K562 (cell line): ENCODE measurements around the gene ZACN. TPM values are rescaled to one million over a fixed set of nuclear protein-coding genes. Genes with fewer than 3 reads are reported as not detected.

Source experiments
- CTBP1 ChIP-seq: fragments of 450-650 bp; IDR thresholded peaks from 2 replicates; pipeline ENCODE4 v1.6.1; 2016; ENCODE audit warnings: borderline replicate concordance
- GTF2E2 ChIP-seq: fragments of 200-800 bp; sonication (Bioruptor generic); IDR thresholded peaks from 2 replicates; pipeline ENCODE4 v1.6.1; 2016; ENCODE audit warnings: missing genetic modification characterization, missing compliant biosample characterization
- HDAC1 ChIP-seq, 2 experiments: fragments of 450-650 bp; IDR thresholded peaks; 2 replicates each; pipeline ENCODE4 v1.6.1; 2016 to 2017; ENCODE audit warnings: inconsistent platforms in 1 of 2, mild to moderate bottlenecking in 1 of 2, moderate library complexity in 1 of 2
- IFI16 ChIP-seq: fragments of 250-450 bp; sonication (Bioruptor Pico); IDR thresholded peaks from 2 replicates; pipeline ENCODE4 v2.1.2; 2022; ENCODE audit warnings: mild to moderate bottlenecking, inconsistent platforms
- MYC ChIP-seq, 2 experiments: fragments of 250-450 bp in 1 of 2; sonication (Bioruptor Pico) in 1 of 2; IDR thresholded peaks; 2 replicates each; pipeline versions ENCODE4 v1.5.1 to v1.6.1; 2012 to 2021; ENCODE audit warnings: low read depth in 2 of 2, borderline replicate concordance in 1 of 2, improper control_type of control experiment in 1 of 2, low read length in 1 of 2, mild to moderate bottlenecking in 1 of 2, moderate library complexity in 1 of 2
- PHF20 ChIP-seq: fragments of 450-650 bp; IDR thresholded peaks from 2 replicates; pipeline ENCODE4 v1.6.1; 2018; ENCODE audit not compliant: partially characterized antibody
- SMAD2 ChIP-seq: fragments of 150-350 bp; IDR thresholded peaks from 2 replicates; pipeline ENCODE4 v1.6.1; 2014; ENCODE audit warnings: low read depth, mild to moderate bottlenecking, low read length
- TARDBP ChIP-seq: fragments of 450-650 bp; IDR thresholded peaks from 2 replicates; pipeline ENCODE4 v1.6.1; 2016
- TBP ChIP-seq: optimal IDR thresholded peaks from 2 replicates; pipeline ENCODE3; 2011; ENCODE audit warnings: low read depth, low read length, improper control_type of control experiment
- ZNF124 ChIP-seq: sonication (generic); formaldehyde crosslinking; IDR thresholded peaks from 2 replicates; pipeline ENCODE4 v1.8.1; 2022; ENCODE audit warnings: missing genetic modification reagents
- ZNF140 ChIP-seq: fragments of 250-450 bp; sonication (Bioruptor Pico); IDR thresholded peaks from 2 replicates; pipeline ENCODE4 v1.8.0; 2021; ENCODE audit warnings: moderate library complexity, mild to moderate bottlenecking, inconsistent platforms
- ZNF696 ChIP-seq: fragments of 250-450 bp; sonication (Bioruptor Pico); conservative IDR thresholded peaks from 2 replicates; pipeline ENCODE4 v1.4.0; 2020; ENCODE audit warnings: mild to moderate bottlenecking, moderate library complexity
- ZSCAN32 ChIP-seq: fragments of 450-650 bp; formaldehyde crosslinking; IDR thresholded peaks from 2 replicates; pipeline ENCODE4 v1.4.0; 2020; ENCODE audit warnings: mild to moderate bottlenecking, moderate library complexity
- polyA plus RNA-seq, 8 experiments: library from polyadenylated mRNA; depleted of rRNA in 4 of 8; stranded (reverse) in 5 of 8; unstranded in 3 of 8; fragments of >200 nt; fragmentation: Nextera tagmentation in 2 of 8; fragmentation: Illumina TruSeq in 1 of 8; extraction: Ambion mirVana in 2 of 8; extraction: Trizol in 1 of 8; gene quantifications; 2 replicates each; pipeline versions ENCODE4 v1.2.1 to v1.2.3, GENCODE V29; 2011 to 2014; ENCODE audit warnings: inconsistent platforms in 1 of 8, missing spikeins in 1 of 8
- total RNA-seq, 7 experiments: library from RNA; depleted of rRNA in 6 of 7; stranded (reverse); fragments of >200 nt in 6 of 7; fragmentation: Illumina TruSeq in 2 of 7; extraction: Trizol in 2 of 7; gene quantifications; 2 replicates each; pipeline versions ENCODE4 v1.2.1 to v1.2.3, GENCODE V29; 2011 to 2021; ENCODE audit warnings: low replicate concordance in 1 of 7
- TF ChIP-seq, protein P1 (sequence below): sonication (generic); formaldehyde crosslinking; IDR thresholded peaks from 2 replicates; pipeline ENCODE4 v1.8.1; 2023; ENCODE audit warnings: mild to moderate bottlenecking, missing genetic modification reagents
- TF ChIP-seq, protein P2 (sequence below): fragments of 150-350 bp; IDR thresholded peaks from 2 replicates; pipeline ENCODE4 v1.6.1; 2014; ENCODE audit warnings: low read depth, mild to moderate bottlenecking, low read length, borderline replicate concordance
- TF ChIP-seq, protein P3 (sequence below): fragments of 450-650 bp; IDR thresholded peaks from 2 replicates; pipeline ENCODE4 v1.6.1; 2016
- TF ChIP-seq, protein P4 (sequence below): fragments of 450-650 bp; IDR thresholded peaks from 2 replicates; pipeline ENCODE4 v1.6.1; 2016; ENCODE audit warnings: mild to moderate bottlenecking
- TF ChIP-seq, protein P5 (sequence below): sonication (generic); formaldehyde crosslinking; IDR thresholded peaks from 2 replicates; pipeline ENCODE4 v1.8.0; 2022; ENCODE audit warnings: mild to moderate bottlenecking, missing genetic modification reagents

Gene ZACN
- total and polyA plus RNA-seq, 9 of the 15 experiments (the other 6 are each of a cell fraction or from before 2014, with no cell fraction given): 0.07 TPM; not detected in 8

DNA sequence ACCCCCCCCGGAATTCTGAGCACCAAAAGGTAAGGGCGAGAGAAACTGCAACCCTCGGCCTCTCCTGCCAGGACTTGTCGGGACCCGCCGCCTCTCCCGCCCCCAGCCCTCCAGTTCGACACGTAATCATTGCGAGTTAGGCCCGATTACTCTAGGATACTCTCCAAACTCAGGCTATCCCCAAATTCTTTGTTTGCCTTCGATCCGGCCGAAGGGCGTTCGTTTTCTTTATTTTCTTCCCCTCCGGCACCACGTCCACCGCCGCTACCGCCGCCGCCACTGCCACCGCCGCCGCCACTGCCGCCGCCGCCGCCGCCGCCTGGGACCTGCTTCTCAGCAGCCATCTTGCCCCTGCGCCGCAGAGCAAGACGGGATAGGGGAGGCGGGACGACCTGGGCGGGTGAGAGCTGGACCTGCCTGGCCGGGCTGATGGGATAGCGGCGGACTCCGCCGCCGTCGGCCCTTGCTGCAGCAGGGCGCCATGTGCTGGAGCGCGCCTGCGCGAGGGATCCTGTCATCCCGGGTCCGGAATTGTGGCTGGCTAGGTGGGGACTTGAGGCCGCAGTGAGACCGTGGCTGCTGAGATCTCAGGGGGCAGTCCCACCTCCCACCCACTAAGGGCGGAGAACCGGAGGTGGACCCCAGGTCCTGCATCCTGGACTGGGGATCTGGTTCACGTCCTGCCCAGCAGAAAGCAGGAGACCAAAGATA is 6.7 kb upstream of the ZACN start, which contains the start of gene SRP68 (continued):
- TF ChIP-seq, protein P1, sequence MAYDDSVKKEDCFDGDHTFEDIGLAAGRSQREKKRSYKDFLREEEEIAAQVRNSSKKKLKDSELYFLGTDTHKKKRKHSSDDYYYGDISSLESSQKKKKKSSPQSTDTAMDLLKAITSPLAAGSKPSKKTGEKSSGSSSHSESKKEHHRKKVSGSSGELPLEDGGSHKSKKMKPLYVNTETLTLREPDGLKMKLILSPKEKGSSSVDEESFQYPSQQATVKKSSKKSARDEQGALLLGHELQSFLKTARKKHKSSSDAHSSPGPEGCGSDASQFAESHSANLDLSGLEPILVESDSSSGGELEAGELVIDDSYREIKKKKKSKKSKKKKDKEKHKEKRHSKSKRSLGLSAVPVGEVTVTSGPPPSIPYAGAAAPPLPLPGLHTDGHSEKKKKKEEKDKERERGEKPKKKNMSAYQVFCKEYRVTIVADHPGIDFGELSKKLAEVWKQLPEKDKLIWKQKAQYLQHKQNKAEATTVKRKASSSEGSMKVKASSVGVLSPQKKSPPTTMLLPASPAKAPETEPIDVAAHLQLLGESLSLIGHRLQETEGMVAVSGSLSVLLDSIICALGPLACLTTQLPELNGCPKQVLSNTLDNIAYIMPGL (CRISPR knock-in tag): peak; percentile 82
- TF ChIP-seq, protein P2, sequence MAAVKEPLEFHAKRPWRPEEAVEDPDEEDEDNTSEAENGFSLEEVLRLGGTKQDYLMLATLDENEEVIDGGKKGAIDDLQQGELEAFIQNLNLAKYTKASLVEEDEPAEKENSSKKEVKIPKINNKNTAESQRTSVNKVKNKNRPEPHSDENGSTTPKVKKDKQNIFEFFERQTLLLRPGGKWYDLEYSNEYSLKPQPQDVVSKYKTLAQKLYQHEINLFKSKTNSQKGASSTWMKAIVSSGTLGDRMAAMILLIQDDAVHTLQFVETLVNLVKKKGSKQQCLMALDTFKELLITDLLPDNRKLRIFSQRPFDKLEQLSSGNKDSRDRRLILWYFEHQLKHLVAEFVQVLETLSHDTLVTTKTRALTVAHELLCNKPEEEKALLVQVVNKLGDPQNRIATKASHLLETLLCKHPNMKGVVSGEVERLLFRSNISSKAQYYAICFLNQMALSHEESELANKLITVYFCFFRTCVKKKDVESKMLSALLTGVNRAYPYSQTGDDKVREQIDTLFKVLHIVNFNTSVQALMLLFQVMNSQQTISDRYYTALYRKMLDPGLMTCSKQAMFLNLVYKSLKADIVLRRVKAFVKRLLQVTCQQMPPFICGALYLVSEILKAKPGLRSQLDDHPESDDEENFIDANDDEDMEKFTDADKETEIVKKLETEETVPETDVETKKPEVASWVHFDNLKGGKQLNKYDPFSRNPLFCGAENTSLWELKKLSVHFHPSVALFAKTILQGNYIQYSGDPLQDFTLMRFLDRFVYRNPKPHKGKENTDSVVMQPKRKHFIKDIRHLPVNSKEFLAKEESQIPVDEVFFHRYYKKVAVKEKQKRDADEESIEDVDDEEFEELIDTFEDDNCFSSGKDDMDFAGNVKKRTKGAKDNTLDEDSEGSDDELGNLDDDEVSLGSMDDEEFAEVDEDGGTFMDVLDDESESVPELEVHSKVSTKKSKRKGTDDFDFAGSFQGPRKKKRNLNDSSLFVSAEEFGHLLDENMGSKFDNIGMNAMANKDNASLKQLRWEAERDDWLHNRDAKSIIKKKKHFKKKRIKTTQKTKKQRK: no peak
- peak; percentile 94 for TF ChIP-seq MYC (IDR thresholded peaks at IDR 0.05; ENCODE audit: low read depth, low read length)
- TF ChIP-seq MYC (CRISPR knock-in tag; IDR thresholded peaks at IDR 0.05; ENCODE audit: borderline replicate concordance, low read depth): peak; percentile 80
- TF ChIP-seq, protein P3, sequence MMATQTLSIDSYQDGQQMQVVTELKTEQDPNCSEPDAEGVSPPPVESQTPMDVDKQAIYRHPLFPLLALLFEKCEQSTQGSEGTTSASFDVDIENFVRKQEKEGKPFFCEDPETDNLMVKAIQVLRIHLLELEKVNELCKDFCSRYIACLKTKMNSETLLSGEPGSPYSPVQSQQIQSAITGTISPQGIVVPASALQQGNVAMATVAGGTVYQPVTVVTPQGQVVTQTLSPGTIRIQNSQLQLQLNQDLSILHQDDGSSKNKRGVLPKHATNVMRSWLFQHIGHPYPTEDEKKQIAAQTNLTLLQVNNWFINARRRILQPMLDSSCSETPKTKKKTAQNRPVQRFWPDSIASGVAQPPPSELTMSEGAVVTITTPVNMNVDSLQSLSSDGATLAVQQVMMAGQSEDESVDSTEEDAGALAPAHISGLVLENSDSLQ: no peak
- no peak for TF ChIP-seq ZSCAN32 (CRISPR knock-in tag)
- peak; percentile 36; the same call in 1 of the 2 replicates for TF ChIP-seq CTBP1
- TF ChIP-seq, protein P4, sequence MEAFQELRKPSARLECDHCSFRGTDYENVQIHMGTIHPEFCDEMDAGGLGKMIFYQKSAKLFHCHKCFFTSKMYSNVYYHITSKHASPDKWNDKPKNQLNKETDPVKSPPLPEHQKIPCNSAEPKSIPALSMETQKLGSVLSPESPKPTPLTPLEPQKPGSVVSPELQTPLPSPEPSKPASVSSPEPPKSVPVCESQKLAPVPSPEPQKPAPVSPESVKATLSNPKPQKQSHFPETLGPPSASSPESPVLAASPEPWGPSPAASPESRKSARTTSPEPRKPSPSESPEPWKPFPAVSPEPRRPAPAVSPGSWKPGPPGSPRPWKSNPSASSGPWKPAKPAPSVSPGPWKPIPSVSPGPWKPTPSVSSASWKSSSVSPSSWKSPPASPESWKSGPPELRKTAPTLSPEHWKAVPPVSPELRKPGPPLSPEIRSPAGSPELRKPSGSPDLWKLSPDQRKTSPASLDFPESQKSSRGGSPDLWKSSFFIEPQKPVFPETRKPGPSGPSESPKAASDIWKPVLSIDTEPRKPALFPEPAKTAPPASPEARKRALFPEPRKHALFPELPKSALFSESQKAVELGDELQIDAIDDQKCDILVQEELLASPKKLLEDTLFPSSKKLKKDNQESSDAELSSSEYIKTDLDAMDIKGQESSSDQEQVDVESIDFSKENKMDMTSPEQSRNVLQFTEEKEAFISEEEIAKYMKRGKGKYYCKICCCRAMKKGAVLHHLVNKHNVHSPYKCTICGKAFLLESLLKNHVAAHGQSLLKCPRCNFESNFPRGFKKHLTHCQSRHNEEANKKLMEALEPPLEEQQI: no peak
- TF ChIP-seq GTF2E2: peak; percentile 91
- TF ChIP-seq TBP: peak; percentile 89
- TF ChIP-seq SMAD2: no peak
- TF ChIP-seq, protein P5, sequence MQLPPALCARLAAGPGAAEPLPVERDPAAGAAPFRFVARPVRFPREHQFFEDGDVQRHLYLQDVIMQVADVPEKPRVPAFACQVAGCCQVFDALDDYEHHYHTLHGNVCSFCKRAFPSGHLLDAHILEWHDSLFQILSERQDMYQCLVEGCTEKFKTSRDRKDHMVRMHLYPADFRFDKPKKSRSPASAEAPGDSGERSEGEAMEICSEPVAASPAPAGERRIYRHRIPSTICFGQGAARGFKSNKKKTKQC (CRISPR knock-in tag): peak; percentile 71; the same call in 1 of the 2 replicates
- TF ChIP-seq ZNF124: no peak
- no peak for TF ChIP-seq IFI16
- TF ChIP-seq HDAC1 (IDR thresholded peaks at IDR 0.05): peak in 1 of 2 experiments; percentile 27; a peak in 1 of 4 replicates
- no peak for TF ChIP-seq ZNF696
- TF ChIP-seq TARDBP: 0 out of 2 replicates have a peak, but pooled peaks have one; percentile 73
- peak; percentile 83 for TF ChIP-seq PHF20
- no peak for TF ChIP-seq ZNF140 (CRISPR knock-in tag)
